ENCODE data around the gene ATP2B3. TPM values are rescaled to one million over a fixed set of nuclear protein-coding genes. Genes with fewer than 3 reads are reported as not detected.

Gene ATP2B3
- total RNA-seq, 2 donors from 2014 or later, result 0.68 to 0.85 TPM

DNA sequence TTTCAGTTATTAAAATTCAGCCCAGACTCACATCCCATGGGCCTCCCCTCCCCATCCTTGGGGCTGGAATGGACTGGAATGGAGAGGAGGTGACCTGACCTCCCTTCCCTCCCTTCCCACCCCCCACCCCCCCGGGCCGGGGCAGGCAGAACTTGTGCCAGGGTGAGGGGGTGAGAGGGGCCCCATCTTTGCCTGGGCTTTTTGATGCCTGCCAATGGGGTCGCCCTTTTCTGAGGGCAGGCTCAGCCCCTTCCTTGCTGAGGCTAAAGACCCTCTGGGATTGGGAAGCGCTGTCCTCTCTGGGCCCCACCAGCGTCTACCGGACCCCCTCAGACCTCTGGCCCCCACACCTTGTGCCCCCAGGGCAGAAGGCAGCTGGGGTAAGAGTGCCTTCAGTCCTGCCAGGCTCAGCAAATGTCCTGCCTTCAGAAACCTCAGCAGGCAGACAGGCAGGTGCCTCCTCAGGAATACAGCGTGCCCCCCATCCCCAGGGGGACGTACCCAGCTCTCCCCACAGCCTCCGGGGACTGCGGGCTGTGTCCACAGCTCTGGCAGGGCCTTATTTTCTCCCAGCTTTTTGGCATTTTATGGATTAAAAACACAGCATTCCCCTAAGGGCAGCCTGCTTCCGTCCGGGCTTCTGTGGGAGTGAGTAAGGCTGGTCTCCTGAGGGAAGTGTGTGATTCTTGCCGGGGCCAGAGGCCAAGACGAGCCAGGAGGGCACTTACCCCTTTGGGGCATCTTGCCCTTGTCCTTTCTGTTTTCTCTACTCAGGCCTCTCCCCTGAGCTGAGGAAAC is 94.1 kb downstream of the ATP2B3 start:
- DNase-seq (ENCODE audit: low spot score) (no peak), ATAC-seq (ENCODE audit: insufficient number of reproducible peaks, low FRiP score, low read depth) (no peak)
- H3K27me3 ChIP-seq (replicated peaks; ENCODE audit: insufficient read depth), result no peaks in the 10 kb centered on the region
- H3K4me3 ChIP-seq, result no peak overlapping the region
- H3K27ac ChIP-seq, result no peak overlapping the region
- H3K9me3 ChIP-seq, result no peaks in the 10 kb centered on the region
- no peaks in the 10 kb centered on the region for H3K36me3 ChIP-seq
- TF ChIP-seq, protein P1, sequence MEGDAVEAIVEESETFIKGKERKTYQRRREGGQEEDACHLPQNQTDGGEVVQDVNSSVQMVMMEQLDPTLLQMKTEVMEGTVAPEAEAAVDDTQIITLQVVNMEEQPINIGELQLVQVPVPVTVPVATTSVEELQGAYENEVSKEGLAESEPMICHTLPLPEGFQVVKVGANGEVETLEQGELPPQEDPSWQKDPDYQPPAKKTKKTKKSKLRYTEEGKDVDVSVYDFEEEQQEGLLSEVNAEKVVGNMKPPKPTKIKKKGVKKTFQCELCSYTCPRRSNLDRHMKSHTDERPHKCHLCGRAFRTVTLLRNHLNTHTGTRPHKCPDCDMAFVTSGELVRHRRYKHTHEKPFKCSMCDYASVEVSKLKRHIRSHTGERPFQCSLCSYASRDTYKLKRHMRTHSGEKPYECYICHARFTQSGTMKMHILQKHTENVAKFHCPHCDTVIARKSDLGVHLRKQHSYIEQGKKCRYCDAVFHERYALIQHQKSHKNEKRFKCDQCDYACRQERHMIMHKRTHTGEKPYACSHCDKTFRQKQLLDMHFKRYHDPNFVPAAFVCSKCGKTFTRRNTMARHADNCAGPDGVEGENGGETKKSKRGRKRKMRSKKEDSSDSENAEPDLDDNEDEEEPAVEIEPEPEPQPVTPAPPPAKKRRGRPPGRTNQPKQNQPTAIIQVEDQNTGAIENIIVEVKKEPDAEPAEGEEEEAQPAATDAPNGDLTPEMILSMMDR (IDR thresholded peaks at IDR 0.05), result no peak
- H3K4me1 ChIP-seq (ENCODE audit: control insufficient read depth in 1 of 2, low read depth in 2 of 2), result peaks cover 0 to 7% of the 10 kb centered on the region in 2 donors

- TF ChIP-seq, protein P1 (IDR thresholded peaks at IDR 0.05), result no peak
- Histone ChIP-seq H3K36me3 (no peaks in the 10 kb centered on the region), H3K9me3 (no peaks in the 10 kb centered on the region), H3K27ac (no peak overlapping the region), H3K4me1 (ENCODE audit: control insufficient read depth in 1 of 2, low read depth in 2 of 2) (peaks cover 0 to 7% of the 10 kb centered on the region in 2 donors), H3K27me3 (replicated peaks; ENCODE audit: insufficient read depth) (no peaks in the 10 kb centered on the region), H3K4me3 (no peak overlapping the region)
- ATAC-seq (ENCODE audit: insufficient number of reproducible peaks, low FRiP score, low read depth) (no peak), DNase-seq (ENCODE audit: low spot score) (no peak)
Measured at GRCh38 chrX:153612413-153612812, 95.0 kb downstream of the ATP2B3 start.

DNA sequence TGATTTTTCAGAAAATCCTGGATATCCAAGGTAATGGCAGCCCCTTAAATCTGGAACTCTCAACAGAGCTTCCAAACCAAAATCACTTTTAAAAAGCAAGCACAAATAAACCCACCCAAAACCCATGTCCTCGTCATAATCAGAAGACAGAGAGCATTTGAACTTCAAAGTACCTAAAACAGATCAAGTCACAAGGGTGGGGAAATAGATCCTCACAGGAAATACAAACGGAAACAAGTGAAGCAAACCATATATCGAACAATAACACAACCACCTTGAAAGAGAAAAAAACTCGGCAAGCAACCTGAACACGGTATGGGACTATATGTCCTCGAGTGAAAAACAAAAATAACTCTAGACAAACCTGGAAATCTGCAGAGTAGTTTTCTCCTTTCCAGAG is 97.4 kb downstream of the ATP2B3 start:
- Histone ChIP-seq H3K36me3 (no peaks in the 10 kb centered on the region), H3K9me3 (no peaks in the 10 kb centered on the region), H3K27ac (no peak overlapping the region), H3K27me3 (replicated peaks; ENCODE audit: insufficient read depth) (no peaks in the 10 kb centered on the region), H3K4me3 (no peak overlapping the region), H3K4me1 (ENCODE audit: control insufficient read depth in 1 of 2, low read depth in 2 of 2) (peaks cover 0 to 7% of the 10 kb centered on the region in 2 donors)
- TF ChIP-seq, protein P1 (IDR thresholded peaks at IDR 0.05), result no peak
- DNase-seq (ENCODE audit: low spot score) (no peak), ATAC-seq (ENCODE audit: insufficient number of reproducible peaks, low FRiP score, low read depth) (no peak)

DNA sequence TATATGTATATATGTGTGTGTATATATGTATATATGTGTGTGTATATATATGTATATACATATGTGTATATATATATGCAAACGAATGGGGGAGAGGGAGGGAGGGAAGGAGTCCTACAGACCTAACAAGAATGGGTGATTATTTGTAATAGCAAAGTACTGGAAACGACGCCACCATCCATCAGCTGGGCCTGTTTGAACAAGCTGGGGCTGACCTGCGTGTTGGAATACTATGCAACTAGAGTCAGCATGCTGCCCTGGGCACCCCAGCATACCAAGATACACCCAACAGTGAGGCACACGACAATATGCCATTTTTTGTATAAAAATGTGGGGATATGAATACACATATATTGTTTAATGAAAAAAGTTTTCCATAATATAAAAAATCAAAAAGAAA is 103.1 kb downstream of the ATP2B3 start:
- H3K4me1 ChIP-seq (ENCODE audit: control insufficient read depth in 1 of 2, low read depth in 2 of 2), result no peaks in the 10 kb centered on the region
- no peaks in the 10 kb centered on the region for H3K27me3 ChIP-seq (replicated peaks; ENCODE audit: insufficient read depth)
- TF ChIP-seq, protein P1 (IDR thresholded peaks at IDR 0.05), result no peak
- H3K4me3 ChIP-seq, result no peak overlapping the region
- no peaks in the 10 kb centered on the region for H3K9me3 ChIP-seq
- no peak for DNase-seq (ENCODE audit: low spot score)
- no peaks in the 10 kb centered on the region for H3K36me3 ChIP-seq
- no peak for ATAC-seq (ENCODE audit: insufficient number of reproducible peaks, low FRiP score, low read depth)
- no peak overlapping the region for H3K27ac ChIP-seq

DNA sequence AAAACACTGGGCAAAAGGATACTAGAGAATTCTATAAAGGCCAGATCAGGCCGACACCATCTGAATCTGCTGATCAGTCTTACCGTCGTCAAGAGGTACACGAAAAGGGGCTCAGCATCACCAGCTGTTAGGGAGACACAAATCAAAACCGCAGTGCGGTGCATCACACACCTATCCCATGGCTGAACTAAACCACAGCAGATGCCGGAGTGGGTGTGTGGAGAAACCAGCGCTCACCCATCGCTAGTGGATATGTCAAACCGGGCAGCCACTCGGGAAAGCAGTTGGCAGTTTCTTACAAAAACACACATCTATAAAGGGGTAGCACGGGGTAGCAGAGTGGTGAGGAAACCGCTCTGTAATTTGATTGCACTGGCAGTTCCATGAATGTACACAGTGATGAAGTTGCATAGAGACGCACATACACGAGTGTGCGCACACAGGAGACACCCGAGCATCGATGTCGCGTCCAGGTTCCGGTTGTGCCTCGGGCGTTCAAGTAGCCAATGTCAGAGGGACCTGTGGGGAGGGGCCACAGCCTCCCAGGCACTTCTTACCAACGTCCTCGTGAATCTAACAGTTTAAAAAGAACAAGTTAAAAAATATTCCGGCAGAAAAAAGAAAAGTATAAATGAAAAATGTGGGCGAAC is 104.6 kb downstream of the ATP2B3 start:
- H3K9me3 ChIP-seq, result no peaks in the 10 kb centered on the region
- H3K27me3 ChIP-seq (replicated peaks; ENCODE audit: insufficient read depth), result no peaks in the 10 kb centered on the region
- H3K4me3 ChIP-seq, result no peak overlapping the region
- DNase-seq (ENCODE audit: low spot score) (no peak), ATAC-seq (ENCODE audit: insufficient number of reproducible peaks, low FRiP score, low read depth) (no peak)
- H3K4me1 ChIP-seq (ENCODE audit: control insufficient read depth in 1 of 2, low read depth in 2 of 2), result no peaks in the 10 kb centered on the region
- H3K36me3 ChIP-seq, result no peaks in the 10 kb centered on the region
- TF ChIP-seq, protein P1 (IDR thresholded peaks at IDR 0.05), result no peak
- no peak overlapping the region for H3K27ac ChIP-seq

Data from thoracic aorta (tissue), 2 donors.